ENCODE results near the gene HSD17B14. TPM values are rescaled to one million over a fixed set of nuclear protein-coding genes. Genes with fewer than 3 reads are reported as not detected.

The HSD17B14 gene
- total and polyA plus RNA-seq, 2 experiments from 2014 or later: 8.4 to 11.7 TPM

DNA sequence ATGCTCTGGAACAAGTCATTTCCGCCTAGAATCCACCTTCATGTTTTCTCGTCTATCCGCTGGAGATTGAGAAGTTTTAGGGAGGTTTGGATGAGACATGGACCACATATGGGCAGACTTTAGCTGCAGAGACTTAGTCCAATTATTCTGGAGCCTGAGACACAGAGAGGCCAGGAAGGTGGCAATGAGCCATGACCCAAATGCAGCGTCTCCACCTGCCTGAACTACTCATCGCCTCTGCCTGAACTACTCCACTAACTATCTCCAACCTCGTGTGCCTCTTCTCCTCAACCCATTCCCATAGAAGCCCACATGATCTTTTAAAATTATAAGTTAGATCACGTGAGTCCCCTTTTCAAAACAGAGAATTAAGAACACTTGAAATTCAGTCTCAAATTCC lies 26.5 kb upstream of the HSD17B14 start (continued):
- TF ChIP-seq, protein P1, sequence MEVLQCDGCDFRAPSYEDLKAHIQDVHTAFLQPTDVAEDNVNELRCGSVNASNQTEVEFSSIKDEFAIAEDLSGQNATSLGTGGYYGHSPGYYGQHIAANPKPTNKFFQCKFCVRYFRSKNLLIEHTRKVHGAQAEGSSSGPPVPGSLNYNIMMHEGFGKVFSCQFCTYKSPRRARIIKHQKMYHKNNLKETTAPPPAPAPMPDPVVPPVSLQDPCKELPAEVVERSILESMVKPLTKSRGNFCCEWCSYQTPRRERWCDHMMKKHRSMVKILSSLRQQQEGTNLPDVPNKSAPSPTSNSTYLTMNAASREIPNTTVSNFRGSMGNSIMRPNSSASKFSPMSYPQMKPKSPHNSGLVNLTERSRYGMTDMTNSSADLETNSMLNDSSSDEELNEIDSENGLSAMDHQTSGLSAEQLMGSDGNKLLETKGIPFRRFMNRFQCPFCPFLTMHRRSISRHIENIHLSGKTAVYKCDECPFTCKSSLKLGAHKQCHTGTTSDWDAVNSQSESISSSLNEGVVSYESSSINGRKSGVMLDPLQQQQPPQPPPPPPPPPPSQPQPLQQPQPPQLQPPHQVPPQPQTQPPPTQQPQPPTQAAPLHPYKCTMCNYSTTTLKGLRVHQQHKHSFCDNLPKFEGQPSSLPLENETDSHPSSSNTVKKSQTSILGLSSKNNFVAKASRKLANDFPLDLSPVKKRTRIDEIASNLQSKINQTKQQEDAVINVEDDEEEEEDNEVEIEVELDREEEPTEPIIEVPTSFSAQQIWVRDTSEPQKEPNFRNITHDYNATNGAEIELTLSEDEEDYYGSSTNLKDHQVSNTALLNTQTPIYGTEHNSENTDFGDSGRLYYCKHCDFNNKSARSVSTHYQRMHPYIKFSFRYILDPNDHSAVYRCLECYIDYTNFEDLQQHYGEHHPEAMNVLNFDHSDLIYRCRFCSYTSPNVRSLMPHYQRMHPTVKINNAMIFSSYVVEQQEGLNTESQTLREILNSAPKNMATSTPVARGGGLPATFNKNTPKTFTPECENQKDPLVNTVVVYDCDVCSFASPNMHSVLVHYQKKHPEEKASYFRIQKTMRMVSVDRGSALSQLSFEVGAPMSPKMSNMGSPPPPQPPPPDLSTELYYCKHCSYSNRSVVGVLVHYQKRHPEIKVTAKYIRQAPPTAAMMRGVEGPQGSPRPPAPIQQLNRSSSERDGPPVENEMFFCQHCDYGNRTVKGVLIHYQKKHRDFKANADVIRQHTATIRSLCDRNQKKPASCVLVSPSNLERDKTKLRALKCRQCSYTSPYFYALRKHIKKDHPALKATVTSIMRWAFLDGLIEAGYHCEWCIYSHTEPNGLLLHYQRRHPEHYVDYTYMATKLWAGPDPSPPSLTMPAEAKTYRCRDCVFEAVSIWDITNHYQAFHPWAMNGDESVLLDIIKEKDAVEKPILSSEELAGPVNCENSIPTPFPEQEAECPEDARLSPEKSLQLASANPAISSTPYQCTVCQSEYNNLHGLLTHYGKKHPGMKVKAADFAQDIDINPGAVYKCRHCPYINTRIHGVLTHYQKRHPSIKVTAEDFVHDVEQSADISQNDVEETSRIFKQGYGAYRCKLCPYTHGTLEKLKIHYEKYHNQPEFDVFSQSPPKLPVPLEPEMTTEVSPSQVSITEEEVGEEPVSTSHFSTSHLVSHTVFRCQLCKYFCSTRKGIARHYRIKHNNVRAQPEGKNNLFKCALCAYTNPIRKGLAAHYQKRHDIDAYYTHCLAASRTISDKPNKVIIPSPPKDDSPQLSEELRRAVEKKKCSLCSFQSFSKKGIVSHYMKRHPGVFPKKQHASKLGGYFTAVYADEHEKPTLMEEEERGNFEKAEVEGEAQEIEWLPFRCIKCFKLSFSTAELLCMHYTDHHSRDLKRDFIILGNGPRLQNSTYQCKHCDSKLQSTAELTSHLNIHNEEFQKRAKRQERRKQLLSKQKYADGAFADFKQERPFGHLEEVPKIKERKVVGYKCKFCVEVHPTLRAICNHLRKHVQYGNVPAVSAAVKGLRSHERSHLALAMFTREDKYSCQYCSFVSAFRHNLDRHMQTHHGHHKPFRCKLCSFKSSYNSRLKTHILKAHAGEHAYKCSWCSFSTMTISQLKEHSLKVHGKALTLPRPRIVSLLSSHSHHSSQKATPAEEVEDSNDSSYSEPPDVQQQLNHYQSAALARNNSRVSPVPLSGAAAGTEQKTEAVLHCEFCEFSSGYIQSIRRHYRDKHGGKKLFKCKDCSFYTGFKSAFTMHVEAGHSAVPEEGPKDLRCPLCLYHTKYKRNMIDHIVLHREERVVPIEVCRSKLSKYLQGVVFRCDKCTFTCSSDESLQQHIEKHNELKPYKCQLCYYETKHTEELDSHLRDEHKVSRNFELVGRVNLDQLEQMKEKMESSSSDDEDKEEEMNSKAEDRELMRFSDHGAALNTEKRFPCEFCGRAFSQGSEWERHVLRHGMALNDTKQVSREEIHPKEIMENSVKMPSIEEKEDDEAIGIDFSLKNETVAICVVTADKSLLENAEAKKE (CRISPR knock-in tag; IDR thresholded peaks at IDR 0.05): no peak
- no peak for TF ChIP-seq EZH2phosphoT487 (IDR thresholded peaks at IDR 0.05; ENCODE audit: unreplicated experiment)

DNA sequence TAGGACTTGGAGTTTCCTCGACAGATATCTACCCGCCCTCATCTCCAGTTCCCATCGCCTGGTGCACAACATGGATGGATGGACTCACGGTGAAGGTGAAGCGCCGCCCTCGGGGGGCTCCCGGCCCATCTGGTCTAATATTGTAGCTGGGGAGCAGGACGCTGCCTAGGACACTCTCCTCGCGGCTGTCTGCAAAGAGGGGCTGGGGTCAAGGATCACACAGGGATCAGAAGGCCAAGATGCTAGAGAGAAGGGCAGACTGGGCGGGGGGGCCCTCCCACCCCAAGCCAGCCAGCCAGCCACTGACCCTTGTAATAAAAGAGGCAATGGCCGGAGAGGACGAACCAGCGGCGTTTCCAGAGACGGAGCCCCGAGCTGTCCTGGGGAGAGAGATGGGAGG lies 25.0 kb upstream of the HSD17B14 start:
- peaks cover 10% of the 10 kb centered on the region for H3K27me3 Mint-ChIP-seq (ENCODE audit: insufficient read depth, low read depth, poor library complexity)
- Histone ChIP-seq H3K4me1 (ENCODE audit: insufficient read depth) (peaks cover 8% of the 10 kb centered on the region; the same call in 1 of the 2 replicates), H4K20me1 (replicated peaks; ENCODE audit: insufficient read depth) (no peaks in the 10 kb centered on the region), H2AFZ (no peak overlapping the region), H3K4me2 (no peak overlapping the region), H3F3A (replicated peaks; ENCODE audit: low read depth) (no peaks in the 10 kb centered on the region), H3K4me3 (no peak overlapping the region), H3K79me2 (replicated peaks; ENCODE audit: insufficient read depth) (no peaks in the 10 kb centered on the region), H3K9me2 (ENCODE audit: insufficient read depth) (no peaks in the 10 kb centered on the region), H3K27me3 (ENCODE audit: insufficient read depth) (no peaks in the 10 kb centered on the region), H3K36me3 (ENCODE audit: insufficient read depth) (no peaks in the 10 kb centered on the region; the same call in 1 of the 2 replicates), H3K27ac (ENCODE audit: low read depth) (no peak overlapping the region)
- no peak overlapping the region for H3K27ac Mint-ChIP-seq
- ATAC-seq (no peak), DNase-seq (ENCODE audit: low spot score) (no peak)
- no peaks in the 10 kb centered on the region for H3K9me3 Mint-ChIP-seq
- no peak for TF ChIP-seq EZH2 (IDR thresholded peaks at IDR 0.05; ENCODE audit: low read depth, unreplicated experiment)
- TF ChIP-seq, protein P1 (CRISPR knock-in tag; IDR thresholded peaks at IDR 0.05): no peak
- peaks cover 22% of the 10 kb centered on the region for H3K36me3 Mint-ChIP-seq (ENCODE audit: low read depth)
- H3K4me3 Mint-ChIP-seq: no peak overlapping the region
- H3K4me1 Mint-ChIP-seq: peaks cover 8% of the 10 kb centered on the region
